Right hindlimb (tissue), 1 donor: Measurements from ENCODE around the gene GTPBP4.
"Not testable (repeated sequence)": the region's sequence is repeated elsewhere in the genome, so short reads cannot be mapped to it uniquely, and the experiment has no call there.

Experiments used
- DNase-seq: peaks from one replicate; pipeline ENCODE4 v3.0.0-alpha.2; 2018

GTPBP4 gene

GRCh38 chr10:1063232-1063865 is 75.1 kb downstream of the GTPBP4 start:
- DNase-seq, result no peak

- no peak for DNase-seq
Measured at GRCh38 chr10:1064964-1065247, 76.7 kb downstream of the GTPBP4 start.

GRCh38 chr10:1066734-1067133 is 78.5 kb downstream of the GTPBP4 start:
- not testable (repeated sequence) for DNase-seq

- no peak for DNase-seq
Measured at GRCh38 chr10:1068380-1069361, 80.4 kb downstream of the GTPBP4 start.
